Ishikawa (cell line): ENCODE measurements around the gene COMT.

Experiments used
- CEBPB ChIP-seq: IDR thresholded peaks from 2 replicates; pipeline ENCODE4 v1.6.1; 2012
- CREB1 ChIP-seq: IDR thresholded peaks from 2 replicates; pipeline ENCODE4 v1.6.1; 2012; ENCODE audit warnings: low read depth
- EGR1 ChIP-seq: IDR thresholded peaks from 2 replicates; pipeline ENCODE4 v1.6.1; 2012
- EP300 ChIP-seq: IDR thresholded peaks from 2 replicates; pipeline ENCODE4 v1.6.1; 2012; ENCODE audit warnings: borderline replicate concordance
- FOXM1 ChIP-seq: IDR thresholded peaks from 2 replicates; pipeline ENCODE4 v1.6.1; 2012; ENCODE audit warnings: low read depth, borderline replicate concordance
- MAX ChIP-seq: IDR thresholded peaks from 2 replicates; pipeline ENCODE4 v1.6.1; 2012
- NFIC ChIP-seq: IDR thresholded peaks from 2 replicates; pipeline ENCODE4 v1.6.1; 2012
- RAD21 ChIP-seq: IDR thresholded peaks from 2 replicates; pipeline ENCODE4 v1.6.1; 2012; ENCODE audit warnings: low read depth
- REST ChIP-seq: IDR thresholded peaks from 2 replicates; pipeline ENCODE4 v1.6.1; 2012; ENCODE audit warnings: low read depth, mild to moderate bottlenecking
- TAF1 ChIP-seq: IDR thresholded peaks from 2 replicates; pipeline ENCODE4 v1.6.1; 2012; ENCODE audit warnings: low read depth, mild to moderate bottlenecking
- TCF12 ChIP-seq: IDR thresholded peaks from 2 replicates; pipeline ENCODE4 v1.6.1; 2012; ENCODE audit warnings: low read depth
- TEAD4 ChIP-seq: IDR thresholded peaks from 2 replicates; pipeline ENCODE4 v1.6.1; 2012
- USF1 ChIP-seq: IDR thresholded peaks from 2 replicates; pipeline ENCODE4 v1.6.1; 2012
- YY1 ChIP-seq: IDR thresholded peaks from 2 replicates; pipeline ENCODE4 v1.6.1; 2012; ENCODE audit warnings: low read depth
- ZBTB7A ChIP-seq: IDR thresholded peaks from 2 replicates; pipeline ENCODE4 v1.6.1; 2012; ENCODE audit warnings: low read depth

COMT gene

GRCh38 chr22:19998232-19998951 is 56.8 kb downstream of the COMT start:
- TF ChIP-seq CREB1 (no peak), EP300 (peak; percentile 22; the same call in 1 of the 2 replicates), ZBTB7A (0 out of 2 replicates have a peak, but pooled peaks have one; percentile 62), RAD21 (no peak)

- TF ChIP-seq EGR1 (no peak), TAF1 (no peak)
Observed at GRCh38 chr22:19998991-19999820, 57.6 kb downstream of the COMT start.

GRCh38 chr22:20000246-20001081 is 58.9 kb downstream of the COMT start:
- no peak for TF ChIP-seq ZBTB7A
- no peak for TF ChIP-seq TEAD4
- TF ChIP-seq CEBPB, result no peak
- TF ChIP-seq NFIC, result no peak
- no peak for TF ChIP-seq USF1
- no peak for TF ChIP-seq MAX
- TF ChIP-seq YY1, result no peak
- no peak for TF ChIP-seq EGR1
- no peak for TF ChIP-seq FOXM1
- TF ChIP-seq TCF12, result no peak

GRCh38 chr22:20001082-20001638 is 59.6 kb downstream of the COMT start:
- no peak for TF ChIP-seq EGR1
- TF ChIP-seq TEAD4, result no peak

GRCh38 chr22:20002128-20002527 is 60.6 kb downstream of the COMT start:
- no peak for TF ChIP-seq MAX
- TF ChIP-seq CEBPB, result no peak
- no peak for TF ChIP-seq TEAD4
- TF ChIP-seq TAF1, result no peak
- TF ChIP-seq TCF12, result no peak
- no peak for TF ChIP-seq REST
- TF ChIP-seq CREB1, result no peak
- TF ChIP-seq YY1, result no peak
- TF ChIP-seq NFIC, result no peak
- no peak for TF ChIP-seq USF1
- TF ChIP-seq ZBTB7A, result no peak
- TF ChIP-seq RAD21, result no peak

- no peak for TF ChIP-seq REST
- TF ChIP-seq YY1, result no peak
- no peak for TF ChIP-seq CREB1
- TF ChIP-seq CEBPB, result no peak
- no peak for TF ChIP-seq NFIC
- TF ChIP-seq EP300, result no peak
Observed at GRCh38 chr22:20002636-20003035, 61.1 kb downstream of the COMT start.
